Measurements from ENCODE around the gene C6orf89.
A peak's percentile ranks its signal among the peaks of the same experiment; 100 is the strongest.
"Not testable (repeated sequence)": the region's sequence is repeated elsewhere in the genome, so short reads cannot be mapped to it uniquely, and the experiment has no call there.

C6orf89 gene

DNA sequence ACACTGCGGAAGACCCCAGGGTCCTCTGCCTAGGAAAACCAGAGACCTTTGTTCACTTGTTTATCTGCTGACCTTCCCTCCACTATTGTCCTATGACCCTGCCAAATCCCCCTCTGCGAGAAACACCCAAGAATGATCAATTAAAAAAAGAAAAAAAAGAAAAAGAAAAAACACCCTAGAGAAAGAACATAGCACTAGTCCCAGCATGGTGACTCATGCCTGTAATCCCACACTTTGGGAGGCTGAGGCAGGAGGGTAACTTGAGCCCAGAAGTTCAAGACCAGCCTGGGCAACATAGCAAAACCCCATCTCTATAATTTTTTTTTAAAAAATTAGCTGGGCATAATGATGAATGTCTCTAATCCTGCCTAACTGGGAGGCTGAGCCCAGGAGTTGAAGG is 56.6 kb downstream of the C6orf89 start:
- FAIRE-seq; DNase-seq (ENCODE audit: insufficient read length, low spot score): not testable (repeated sequence)

DNA sequence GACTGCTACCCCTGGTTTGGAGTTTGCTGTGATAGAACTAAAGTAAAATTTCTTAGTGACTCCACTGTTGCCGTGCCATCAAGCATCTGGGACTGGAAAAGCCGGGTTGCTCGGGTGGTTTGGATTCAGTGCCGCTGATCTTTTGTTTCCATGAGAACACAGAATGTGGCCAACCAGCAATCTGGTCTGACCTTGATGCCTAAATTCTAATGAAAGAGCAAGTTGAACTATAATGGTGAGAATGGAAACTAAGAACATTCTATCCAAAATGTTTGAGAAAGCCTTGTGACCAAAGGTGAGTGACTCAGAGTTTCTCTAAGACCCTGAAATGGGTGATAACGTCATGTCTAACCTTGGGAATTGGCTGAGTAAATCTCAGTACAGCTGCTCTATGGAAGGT is 58.9 kb downstream of the C6orf89 start:
- no peak for FAIRE-seq
- DNase-seq (ENCODE audit: insufficient read length, low spot score): no peak

DNA sequence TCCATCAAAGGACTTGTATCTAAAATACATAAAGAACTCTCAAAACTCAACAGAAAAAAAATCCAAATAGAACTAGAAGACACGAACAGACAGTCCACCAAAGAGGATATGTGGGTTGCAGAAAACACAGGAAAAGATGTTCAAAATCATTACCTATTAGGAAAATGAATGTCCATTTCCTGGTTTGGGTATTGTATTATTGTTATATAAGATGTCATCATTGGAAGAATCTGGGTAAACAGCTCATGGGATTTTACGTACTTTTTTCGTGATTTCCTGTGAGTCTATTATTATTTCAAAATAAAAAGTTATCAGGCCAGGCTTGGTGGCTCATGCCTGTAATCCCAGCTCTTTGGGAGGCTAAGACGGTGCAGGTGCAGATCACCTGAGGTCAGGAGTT is 59.5 kb downstream of the C6orf89 start:
- FAIRE-seq (no peak), DNase-seq (ENCODE audit: insufficient read length, low spot score) (no peak)

DNA sequence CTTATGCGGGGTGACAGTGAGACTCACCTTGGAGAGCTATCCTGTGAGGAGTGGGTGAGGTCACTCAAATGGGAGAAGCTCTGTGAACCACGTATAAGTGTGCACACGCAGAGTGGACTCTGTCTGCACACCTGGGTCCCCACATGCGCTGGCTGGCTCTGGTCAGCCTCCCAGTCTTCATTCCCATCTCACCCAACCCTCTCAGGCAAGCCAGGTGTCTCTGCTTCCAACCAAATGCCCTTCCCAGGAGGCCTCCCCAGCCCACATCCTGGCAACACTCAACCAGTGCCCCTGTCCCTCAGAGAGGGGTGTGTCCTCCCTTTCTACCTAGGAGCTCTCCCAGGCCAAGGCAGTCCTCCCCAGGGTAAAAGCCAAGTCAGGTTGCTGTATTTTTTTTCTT is 60.8 kb downstream of the C6orf89 start:
- FAIRE-seq: no peak
- DNase-seq (ENCODE audit: insufficient read length, low spot score): no peak

DNA sequence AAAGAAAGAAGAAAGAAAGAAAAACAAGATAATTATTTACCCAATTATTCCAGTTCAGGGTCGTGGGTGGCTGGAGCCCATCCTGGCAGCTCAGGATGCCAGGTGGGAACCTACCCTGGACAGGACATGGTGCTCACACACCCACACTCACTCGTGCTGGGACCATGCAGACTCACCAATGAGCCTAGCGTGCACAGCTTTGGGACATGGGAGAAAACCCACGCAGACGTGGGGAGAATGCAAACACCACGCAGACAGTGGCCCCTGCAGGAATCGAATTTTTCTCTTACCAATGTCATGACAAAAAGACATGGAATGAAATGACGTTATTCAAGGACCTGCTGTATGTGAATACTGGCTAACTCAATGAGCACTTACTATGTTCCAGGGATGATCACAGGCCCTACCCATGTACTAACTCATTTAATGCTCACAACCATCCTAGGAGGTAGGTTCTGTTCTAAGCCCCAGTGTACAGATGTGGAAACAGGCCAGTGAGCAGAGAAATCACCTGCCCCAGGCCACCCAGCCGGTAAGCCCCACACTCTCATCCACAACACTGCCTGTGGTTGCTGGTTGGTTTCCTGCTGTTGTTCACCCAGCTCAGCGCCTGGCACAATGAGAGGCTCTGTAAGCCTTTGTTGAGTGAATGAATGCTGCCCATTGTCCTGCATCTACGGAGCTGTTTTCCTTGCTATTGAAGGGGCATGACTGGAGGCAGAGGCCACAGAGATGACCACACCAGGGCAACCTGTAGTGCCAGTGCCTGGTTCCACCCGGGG is 62.0 kb downstream of the C6orf89 start:
- FAIRE-seq (no peak), DNase-seq (ENCODE audit: insufficient read length, low spot score) (no peak)

DNA sequence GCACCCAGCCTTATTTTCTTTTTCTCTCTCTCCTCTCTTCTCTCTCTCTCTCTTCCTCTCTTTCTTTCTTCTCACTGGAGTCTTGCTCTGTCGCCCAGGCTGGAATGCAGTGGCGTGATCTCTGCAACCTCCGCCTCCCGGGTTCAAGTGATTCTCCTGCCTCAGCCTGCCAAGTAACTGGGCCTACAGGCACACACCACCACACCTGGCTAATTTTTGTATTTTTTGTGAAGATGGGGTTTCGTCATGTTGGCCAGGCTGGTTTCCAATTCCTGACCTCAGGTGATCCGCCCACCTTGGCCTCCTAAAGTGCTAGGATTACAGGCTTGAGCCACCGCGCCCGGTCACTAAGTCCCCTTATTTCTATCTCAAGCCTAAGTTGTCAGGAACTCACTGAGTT is 63.3 kb downstream of the C6orf89 start:
- FAIRE-seq; DNase-seq (ENCODE audit: insufficient read length, low spot score): not testable (repeated sequence)

DNA sequence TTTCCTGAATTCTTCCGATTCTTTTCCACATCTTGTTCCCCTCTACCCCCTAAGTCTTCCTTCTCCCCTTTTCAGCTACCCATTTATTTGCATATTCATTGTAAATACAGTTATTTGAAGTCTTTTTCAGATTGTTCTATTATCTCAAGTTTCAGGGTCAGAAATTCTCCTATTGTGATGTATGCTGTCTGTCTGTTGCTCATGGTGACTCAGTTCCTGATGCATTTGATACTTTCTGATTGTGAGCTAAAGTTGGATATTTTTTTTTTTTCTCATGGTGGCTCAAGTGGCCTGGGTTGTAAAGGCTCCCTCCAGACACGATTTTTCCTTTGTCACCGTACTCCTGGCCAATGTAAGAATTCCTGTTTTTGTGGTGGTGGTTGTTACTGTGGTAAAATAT is 63.9 kb downstream of the C6orf89 start:
- FAIRE-seq: no peak
- no peak for DNase-seq (ENCODE audit: insufficient read length, low spot score)

DNA sequence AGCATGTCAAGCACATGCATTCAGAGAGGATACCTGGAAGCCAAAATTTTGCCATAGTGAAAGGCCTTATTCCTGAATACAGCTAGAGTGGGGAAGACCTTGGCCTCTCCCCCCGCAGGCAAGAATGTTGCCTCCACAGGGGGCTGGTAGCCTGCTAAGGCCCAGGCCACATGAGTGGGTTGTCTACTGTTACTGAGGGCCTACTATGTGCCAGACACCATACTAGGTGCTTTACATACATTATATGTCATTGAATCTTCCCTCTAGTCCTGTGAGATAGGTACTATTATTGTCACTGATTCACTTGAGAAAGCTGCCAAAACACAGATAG is 68.1 kb downstream of the C6orf89 start:
- DNase-seq (ENCODE audit: insufficient read length, low spot score): no peak
- FAIRE-seq: no peak

DNA sequence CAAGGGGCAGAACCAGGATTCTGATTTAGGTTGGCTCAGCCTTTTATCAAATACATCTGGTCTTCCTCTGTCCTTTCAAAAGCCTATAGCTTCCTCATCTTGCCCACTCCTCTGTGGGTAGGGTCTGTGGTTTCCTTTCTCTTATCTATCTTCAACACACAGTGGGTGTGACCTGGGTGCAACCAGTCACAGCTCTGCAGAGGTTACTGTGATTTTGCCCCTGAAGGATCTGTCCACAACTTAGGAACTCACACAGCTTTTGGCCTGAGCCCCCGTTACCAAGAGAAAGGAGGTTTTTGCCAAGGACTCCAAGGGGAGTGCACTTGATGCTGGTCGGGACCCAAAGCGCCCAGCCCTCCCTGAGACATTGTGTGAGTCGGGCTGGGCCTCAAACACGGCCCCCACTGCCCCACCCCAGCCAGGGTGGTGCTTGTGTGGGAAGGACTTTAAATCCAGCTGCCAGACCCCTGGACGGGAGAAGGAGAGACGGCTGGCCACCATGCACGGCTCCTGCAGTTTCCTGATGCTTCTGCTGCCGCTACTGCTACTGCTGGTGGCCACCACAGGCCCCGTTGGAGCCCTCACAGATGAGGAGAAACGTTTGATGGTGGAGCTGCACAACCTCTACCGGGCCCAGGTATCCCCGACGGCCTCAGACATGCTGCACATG is 68.6 kb downstream of the C6orf89 start, which contains the start of gene PI16:
PI16 (plus strand) TSS at position 477 of the 670 bp plus-strand sequence; CDS start at position 500, 23 bp downstream.
- DNase-seq (ENCODE audit: insufficient read length, low spot score) (no peak), FAIRE-seq (no peak)

DNA sequence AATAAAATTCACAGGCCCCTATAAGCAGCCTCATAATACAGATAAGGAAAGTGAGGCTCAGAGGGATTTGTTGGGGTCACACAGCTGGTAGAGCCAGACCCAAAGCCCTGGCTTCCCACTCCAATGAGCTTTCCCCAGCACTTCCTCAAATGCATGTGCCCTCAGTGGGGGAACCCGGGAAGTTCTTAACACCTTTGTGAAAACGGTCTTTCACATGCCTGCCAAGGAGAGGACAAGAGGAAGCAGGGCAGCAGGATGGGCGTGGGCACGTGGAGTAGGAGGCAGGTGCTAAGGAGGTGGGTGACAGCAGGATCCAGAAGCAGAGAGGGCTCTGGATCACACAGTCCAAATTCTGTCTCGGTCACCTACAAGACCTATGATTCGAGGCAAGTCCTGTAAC is 69.4 kb downstream of the C6orf89 start:
- FAIRE-seq (peak; percentile 45), DNase-seq (ENCODE audit: insufficient read length, low spot score) (no peak)

DNA sequence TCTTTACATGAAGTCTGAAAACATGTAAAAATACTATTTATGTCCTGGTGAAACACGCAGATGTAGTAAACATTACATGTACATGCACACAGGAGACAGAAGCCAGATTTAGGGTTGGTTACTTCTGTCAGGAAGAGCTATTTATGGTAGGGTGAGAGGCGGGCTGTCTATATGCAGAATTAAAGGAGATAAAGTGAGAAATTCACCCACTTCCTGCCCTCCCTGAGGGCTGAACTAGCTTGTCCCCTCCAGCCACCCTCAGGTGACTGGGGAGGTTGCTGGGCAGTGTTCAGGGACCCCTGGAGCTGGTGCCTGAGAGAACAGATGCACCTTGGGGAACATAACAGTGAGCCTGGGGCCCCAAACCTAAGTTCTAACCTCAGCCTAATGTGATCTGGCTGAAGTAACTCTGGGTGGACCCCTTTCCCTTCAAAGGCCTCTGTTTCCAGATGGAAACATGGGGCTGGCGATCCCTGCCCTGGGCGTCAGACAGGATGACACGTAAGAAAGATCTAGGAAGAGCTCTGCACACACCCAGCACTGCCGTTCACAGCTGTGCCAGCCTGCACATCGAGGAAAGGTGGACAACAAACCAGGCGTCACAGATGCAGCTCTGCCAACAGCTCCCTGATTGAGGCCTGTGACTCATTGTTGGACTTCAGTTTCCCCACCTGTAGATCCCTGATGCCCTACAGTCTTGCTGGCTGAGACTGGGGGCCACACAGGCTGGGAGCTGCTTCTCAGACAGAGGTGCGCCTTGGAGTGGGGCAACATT is 70.1 kb downstream of the C6orf89 start:
- FAIRE-seq (no peak), DNase-seq (ENCODE audit: insufficient read length, low spot score) (no peak)

DNA sequence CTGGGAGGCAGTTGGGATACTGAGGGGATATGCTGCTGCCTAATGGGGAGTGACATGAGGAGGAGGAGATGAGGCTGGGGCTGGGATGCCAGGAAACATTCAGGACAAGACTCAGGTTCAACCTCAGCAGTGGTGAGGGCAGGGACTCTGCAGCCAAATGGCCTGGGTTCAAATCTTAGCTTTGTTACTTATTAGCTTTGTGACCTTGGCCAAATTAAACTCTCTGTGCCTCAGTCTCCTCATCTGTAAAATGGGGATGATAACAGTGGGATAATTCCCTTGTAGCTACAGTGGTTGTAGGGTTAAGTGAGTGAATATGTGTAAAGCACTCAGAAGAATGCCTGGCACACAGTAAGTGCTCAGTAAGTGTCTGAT is 70.7 kb downstream of the C6orf89 start:
- DNase-seq (ENCODE audit: insufficient read length, low spot score) (no peak), FAIRE-seq (no peak)

DNA sequence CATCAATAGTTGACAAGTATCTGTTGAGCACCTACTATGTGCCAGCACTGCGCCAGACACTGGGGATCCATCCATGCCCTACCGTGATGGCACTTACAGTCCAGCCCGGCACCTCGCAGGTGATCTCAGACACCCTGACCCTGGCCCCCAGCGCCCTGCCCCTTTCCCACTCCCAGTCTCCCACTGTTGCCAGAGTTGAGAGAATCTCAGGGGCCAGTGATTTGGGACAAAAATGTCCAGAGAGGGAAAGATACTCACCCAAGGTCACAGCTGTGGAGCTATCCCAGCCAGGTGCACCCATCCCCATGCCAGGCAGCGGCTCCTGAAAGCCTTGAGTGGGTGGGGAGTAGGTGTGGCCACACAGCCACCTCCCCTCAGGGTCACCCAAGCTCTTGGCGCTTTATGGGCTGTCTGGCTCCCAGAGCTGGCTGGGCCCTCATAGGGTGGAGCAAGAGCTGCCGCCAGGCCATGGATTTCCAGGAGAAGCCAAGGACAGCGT is 72.1 kb downstream of the C6orf89 start:
- no peak for DNase-seq (ENCODE audit: insufficient read length, low spot score)
- FAIRE-seq: no peak

DNA sequence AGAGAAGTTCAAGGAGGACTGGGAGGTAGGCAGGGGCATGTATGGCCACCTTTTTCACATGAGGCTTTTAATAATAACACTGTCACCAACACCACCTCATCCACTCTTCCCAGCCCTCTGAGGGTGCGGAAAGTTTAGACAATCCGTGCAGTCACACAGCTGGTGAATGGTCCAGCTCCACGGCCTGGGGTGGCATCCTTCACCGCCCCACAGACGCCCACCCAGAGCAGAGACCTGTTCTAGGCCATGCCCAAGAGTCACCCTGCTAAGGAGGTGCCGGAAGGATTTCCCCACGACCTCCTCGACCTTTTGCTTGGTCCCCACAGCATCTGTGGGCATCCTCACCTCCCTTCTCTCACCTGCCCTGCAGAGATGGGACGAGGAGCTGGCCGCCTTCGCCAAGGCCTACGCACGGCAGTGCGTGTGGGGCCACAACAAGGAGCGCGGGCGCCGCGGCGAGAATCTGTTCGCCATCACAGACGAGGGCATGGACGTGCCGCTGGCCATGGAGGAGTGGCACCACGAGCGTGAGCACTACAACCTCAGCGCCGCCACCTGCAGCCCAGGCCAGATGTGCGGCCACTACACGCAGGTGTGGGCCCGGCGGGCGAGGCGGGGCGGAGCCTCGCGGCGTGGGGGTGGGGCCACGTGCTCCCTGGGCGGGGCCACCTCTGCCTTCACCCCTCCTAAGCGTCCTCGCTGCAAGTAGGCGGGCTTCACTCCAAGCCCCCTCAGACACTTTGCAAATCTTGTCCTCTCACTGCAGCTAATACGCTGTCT is 73.2 kb downstream of the C6orf89 start:
- FAIRE-seq (no peak), DNase-seq (ENCODE audit: insufficient read length, low spot score) (no peak)

DNA sequence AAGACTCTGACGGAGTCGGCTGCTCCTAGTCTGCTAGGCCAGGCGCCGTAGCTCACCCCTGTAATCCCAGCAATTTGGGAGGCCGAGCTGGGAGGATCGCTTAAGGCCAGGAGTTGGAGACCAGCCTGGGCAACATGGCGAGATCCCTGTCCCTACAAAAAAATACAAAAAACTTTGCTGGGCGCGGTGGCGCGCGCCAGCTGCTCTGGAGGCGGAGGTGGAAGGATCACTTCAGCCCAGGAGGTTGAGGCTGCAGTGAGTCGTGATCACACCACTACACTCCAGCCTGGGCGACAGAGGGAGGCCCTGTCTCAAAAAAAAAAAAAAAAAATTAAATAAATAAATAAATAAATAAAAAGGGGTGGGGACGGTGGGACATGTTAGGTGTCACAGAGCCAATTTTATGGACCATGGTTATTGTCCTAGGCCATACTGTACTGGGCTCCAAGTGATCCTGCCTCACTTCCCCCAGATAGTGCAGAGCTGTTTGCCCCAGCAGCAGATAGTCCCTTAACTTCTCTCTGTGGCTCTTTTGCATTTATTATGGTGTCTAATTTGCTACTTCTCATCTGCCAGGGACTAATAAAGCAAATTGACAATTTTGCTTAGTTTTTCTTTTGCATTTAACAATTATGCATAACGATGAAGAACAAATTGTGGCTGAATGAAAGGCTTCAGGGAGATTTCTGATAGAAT is 74.0 kb downstream of the C6orf89 start:
- FAIRE-seq: no peak
- no peak for DNase-seq (ENCODE audit: insufficient read length, low spot score)

DNA sequence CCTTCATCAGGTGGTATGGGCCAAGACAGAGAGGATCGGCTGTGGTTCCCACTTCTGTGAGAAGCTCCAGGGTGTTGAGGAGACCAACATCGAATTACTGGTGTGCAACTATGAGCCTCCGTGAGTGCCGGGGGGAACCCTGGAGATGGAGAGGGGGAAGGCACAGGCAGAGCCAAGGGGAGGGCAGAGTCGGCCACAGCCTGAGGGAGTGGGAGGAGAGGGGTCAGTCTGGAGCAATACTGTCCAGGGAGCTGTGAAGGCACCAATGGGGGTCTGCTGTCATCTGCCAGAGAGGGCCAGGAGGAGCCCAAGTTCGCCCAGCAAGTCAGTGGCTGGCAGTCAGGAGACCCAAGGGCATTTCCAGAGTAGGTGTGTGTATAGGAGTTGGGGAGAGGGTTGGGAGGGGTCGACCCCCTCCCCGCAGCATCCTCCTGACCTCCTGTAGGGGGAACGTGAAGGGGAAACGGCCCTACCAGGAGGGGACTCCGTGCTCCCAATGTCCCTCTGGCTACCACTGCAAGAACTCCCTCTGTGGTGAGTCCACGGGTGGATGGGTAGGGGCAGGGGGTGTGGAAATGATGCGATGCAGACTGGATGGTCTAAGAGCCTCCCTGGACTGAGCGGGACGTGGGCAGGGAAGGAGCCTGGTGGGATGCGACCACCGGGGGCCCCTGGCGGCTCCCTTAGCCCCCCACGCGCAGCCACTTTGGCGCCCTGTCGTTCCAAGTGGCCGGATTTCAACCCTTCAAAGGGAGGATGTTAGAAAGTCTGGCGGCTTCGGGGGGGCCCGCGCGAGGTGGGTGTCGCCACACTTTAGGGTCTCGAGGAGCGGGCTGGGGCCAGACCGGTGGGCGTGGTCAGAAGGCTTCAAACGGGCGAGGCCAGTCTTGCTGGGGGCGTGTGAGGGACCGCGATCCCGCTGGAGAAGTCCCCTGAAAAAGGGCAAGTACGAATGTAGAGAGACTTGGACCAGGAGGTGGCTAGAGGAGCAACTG is 76.0 kb downstream of the C6orf89 start:
- DNase-seq (ENCODE audit: insufficient read length, low spot score) (no peak), FAIRE-seq (no peak)

DNA sequence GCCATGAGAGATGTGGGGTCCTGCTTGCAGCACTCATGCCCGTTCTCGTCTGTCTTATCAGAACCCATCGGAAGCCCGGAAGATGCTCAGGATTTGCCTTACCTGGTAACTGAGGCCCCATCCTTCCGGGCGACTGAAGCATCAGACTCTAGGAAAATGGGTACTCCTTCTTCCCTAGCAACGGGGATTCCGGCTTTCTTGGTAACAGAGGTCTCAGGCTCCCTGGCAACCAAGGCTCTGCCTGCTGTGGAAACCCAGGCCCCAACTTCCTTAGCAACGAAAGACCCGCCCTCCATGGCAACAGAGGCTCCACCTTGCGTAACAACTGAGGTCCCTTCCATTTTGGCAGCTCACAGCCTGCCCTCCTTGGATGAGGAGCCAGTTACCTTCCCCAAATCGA is 77.1 kb downstream of the C6orf89 start:
- FAIRE-seq (no peak), DNase-seq (ENCODE audit: insufficient read length, low spot score) (peak; percentile 75)

DNA sequence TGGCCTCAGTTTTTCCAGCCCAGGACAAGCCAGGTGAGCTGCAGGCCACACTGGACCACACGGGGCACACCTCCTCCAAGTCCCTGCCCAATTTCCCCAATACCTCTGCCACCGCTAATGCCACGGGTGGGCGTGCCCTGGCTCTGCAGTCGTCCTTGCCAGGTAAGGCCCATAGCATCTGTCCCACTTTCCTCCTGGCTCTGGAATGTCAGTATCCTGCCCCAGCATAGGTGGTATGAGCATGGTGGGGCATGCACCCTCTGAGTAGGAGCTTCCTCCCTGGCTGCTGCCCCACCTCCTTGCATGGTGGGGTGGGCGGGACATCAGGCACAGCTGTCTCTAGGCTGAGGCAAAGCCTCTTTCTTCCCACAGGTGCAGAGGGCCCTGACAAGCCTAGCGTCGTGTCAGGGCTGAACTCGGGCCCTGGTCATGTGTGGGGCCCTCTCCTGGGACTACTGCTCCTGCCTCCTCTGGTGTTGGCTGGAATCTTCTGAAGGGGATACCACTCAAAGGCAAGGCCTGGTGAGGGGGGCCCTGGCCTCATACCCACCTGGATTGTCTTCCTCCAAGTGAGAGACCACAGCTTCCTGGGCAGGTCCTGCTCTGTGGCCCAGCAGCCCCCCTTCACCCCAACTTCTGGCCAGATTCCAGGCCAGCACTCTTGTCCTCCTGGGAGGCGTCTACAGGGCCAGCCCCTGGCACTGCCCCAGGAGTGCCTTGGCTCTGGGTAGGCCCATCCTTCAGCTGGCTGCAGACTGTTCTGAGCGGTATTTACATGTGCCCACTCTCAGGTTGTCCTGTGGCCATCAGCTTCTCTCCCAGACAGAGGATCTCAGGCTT is 77.9 kb downstream of the C6orf89 start:
- FAIRE-seq: no peak
- DNase-seq (ENCODE audit: insufficient read length, low spot score): no peak
